ENCODE results near the gene MOCS1. TPM values are rescaled to one million over a fixed set of nuclear protein-coding genes. Genes with fewer than 3 reads are reported as not detected.

Gene MOCS1
- total RNA-seq, 2 experiments from 2014 or later = 2.0 to 2.7 TPM

DNA sequence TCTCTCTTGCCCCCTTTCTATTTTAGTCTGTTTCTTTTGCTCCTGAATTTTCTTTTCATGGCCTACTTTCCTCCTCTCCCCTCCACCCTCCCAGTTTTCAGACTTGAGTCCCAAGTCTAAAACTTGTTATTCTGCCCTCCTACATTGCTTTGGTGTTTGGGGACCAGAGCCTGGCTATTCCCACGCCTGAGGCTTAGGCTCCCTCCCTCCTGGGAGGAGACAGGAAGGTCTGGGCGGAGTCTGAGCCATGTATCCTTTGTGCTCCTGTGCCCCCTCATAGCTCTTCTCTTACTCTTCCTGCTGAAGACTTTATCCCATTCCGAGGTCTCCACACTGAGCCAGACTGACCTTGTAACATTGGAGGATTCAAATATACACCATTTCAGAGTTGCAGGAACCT is 72.6 kb downstream of the MOCS1 start:
- no peak for DNase-seq
- Mint-ChIP-seq H3K4me1 (ENCODE audit: low read depth) (no peaks in the 10 kb centered on the region), H3K27me3 (peaks cover 41% of the 10 kb centered on the region), H3K36me3 (ENCODE audit: low read depth) (no peaks in the 10 kb centered on the region), H3K9me3 (no peaks in the 10 kb centered on the region), H3K27ac (no peak overlapping the region), H3K4me3 (no peak overlapping the region)
- Histone ChIP-seq H3K9me3 (ENCODE audit: control insufficient read depth in 1 of 2, insufficient read depth in 1 of 2, low read length in 2 of 2) (no peaks in the 10 kb centered on the region), H3K36me3 (ENCODE audit: insufficient read depth, low read length) (no peaks in the 10 kb centered on the region), H3K4me3 (ENCODE audit: low read length) (no peak overlapping the region), H3K27me3 (ENCODE audit: control insufficient read depth in 1 of 2, insufficient read depth in 2 of 2, low read length in 2 of 2) (no peaks in the 10 kb centered on the region), H3K4me1 (ENCODE audit: insufficient read depth, low read length) (no peaks in the 10 kb centered on the region), H3K27ac (ENCODE audit: low read depth in 1 of 2, low read length in 2 of 2) (no peak overlapping the region)
- TF ChIP-seq, protein P1, sequence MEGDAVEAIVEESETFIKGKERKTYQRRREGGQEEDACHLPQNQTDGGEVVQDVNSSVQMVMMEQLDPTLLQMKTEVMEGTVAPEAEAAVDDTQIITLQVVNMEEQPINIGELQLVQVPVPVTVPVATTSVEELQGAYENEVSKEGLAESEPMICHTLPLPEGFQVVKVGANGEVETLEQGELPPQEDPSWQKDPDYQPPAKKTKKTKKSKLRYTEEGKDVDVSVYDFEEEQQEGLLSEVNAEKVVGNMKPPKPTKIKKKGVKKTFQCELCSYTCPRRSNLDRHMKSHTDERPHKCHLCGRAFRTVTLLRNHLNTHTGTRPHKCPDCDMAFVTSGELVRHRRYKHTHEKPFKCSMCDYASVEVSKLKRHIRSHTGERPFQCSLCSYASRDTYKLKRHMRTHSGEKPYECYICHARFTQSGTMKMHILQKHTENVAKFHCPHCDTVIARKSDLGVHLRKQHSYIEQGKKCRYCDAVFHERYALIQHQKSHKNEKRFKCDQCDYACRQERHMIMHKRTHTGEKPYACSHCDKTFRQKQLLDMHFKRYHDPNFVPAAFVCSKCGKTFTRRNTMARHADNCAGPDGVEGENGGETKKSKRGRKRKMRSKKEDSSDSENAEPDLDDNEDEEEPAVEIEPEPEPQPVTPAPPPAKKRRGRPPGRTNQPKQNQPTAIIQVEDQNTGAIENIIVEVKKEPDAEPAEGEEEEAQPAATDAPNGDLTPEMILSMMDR (IDR thresholded peaks at IDR 0.05) = no peak
- no peak for ATAC-seq (ENCODE audit: poor library complexity)
- CTCF ChIA-PET = no interaction called here
- intact Hi-C loops (cut with DNase I, micrococcal nuclease) = loop anchor here in 1 of 2 experiments (10.0 kb wide), 1 partner anchor 1173 kb away; the partner anchor contains the start of gene UNC5CL
- POLR2A ChIA-PET = no interaction called here

DNA sequence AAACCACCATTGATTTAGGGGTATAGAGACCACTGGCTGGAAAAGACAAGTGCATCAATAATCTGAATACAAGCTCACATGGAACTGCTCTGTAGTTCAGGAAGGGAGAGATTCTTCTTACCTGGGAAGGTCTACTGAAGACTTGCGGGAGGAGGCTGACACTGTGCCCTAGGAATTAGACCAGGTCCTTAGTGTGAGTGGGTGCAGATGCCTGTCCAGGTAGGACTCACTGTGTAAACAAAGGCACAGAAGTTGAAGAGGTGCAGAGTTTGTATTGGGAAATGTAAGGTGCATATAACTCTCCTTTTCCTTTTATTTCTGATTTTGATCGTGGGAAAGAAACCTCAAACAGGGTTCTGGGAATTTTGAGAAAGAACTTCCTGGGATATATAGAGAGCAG is 75.2 kb downstream of the MOCS1 start:
- Mint-ChIP-seq H3K27ac (no peak overlapping the region), H3K4me3 (no peak overlapping the region), H3K9me3 (no peaks in the 10 kb centered on the region), H3K36me3 (ENCODE audit: low read depth) (no peaks in the 10 kb centered on the region), H3K27me3 (peaks cover 46% of the 10 kb centered on the region), H3K4me1 (ENCODE audit: low read depth) (no peaks in the 10 kb centered on the region)
- no peaks in the 10 kb centered on the region for H3K9me3 ChIP-seq (ENCODE audit: control insufficient read depth in 1 of 2, insufficient read depth in 1 of 2, low read length in 2 of 2)
- no peaks in the 10 kb centered on the region for H3K4me1 ChIP-seq (ENCODE audit: insufficient read depth, low read length)
- POLR2A ChIA-PET = no interaction called here
- CTCF ChIA-PET = no interaction called here
- H3K27me3 ChIP-seq (ENCODE audit: control insufficient read depth in 1 of 2, insufficient read depth in 2 of 2, low read length in 2 of 2) = peaks cover 0 to 3% of the 10 kb centered on the region in 2 experiments
- DNase-seq = no peak
- TF ChIP-seq, protein P1 (IDR thresholded peaks at IDR 0.05) = no peak
- no peaks in the 10 kb centered on the region for H3K36me3 ChIP-seq (ENCODE audit: insufficient read depth, low read length)
- no peak overlapping the region for H3K4me3 ChIP-seq (ENCODE audit: low read length)
- ATAC-seq (ENCODE audit: poor library complexity) = no peak
- H3K27ac ChIP-seq (ENCODE audit: low read depth in 1 of 2, low read length in 2 of 2) = no peak overlapping the region
- intact Hi-C loops (cut with DNase I, micrococcal nuclease) = no loop called here

- intact Hi-C loops (cut with DNase I, micrococcal nuclease) = no loop called here
- H3K9me3 Mint-ChIP-seq = no peaks in the 10 kb centered on the region
- Histone ChIP-seq H3K4me3 (ENCODE audit: low read length) (no peak overlapping the region), H3K9me3 (ENCODE audit: control insufficient read depth in 1 of 2, insufficient read depth in 1 of 2, low read length in 2 of 2) (no peaks in the 10 kb centered on the region), H3K36me3 (ENCODE audit: insufficient read depth, low read length) (no peaks in the 10 kb centered on the region), H3K27ac (ENCODE audit: low read depth in 1 of 2, low read length in 2 of 2) (no peak overlapping the region), H3K4me1 (ENCODE audit: insufficient read depth, low read length) (no peaks in the 10 kb centered on the region), H3K27me3 (ENCODE audit: control insufficient read depth in 1 of 2, insufficient read depth in 2 of 2, low read length in 2 of 2) (peaks cover 0 to 3% of the 10 kb centered on the region in 2 experiments)
- no peaks in the 10 kb centered on the region for H3K36me3 Mint-ChIP-seq (ENCODE audit: low read depth)
- H3K4me3 Mint-ChIP-seq = no peak overlapping the region
- POLR2A ChIA-PET = no interaction called here
- DNase-seq (no peak), ATAC-seq (ENCODE audit: poor library complexity) (no peak)
- CTCF ChIA-PET = no interaction called here
- H3K27ac Mint-ChIP-seq = no peak overlapping the region
- TF ChIP-seq, protein P1 (IDR thresholded peaks at IDR 0.05) = no peak
- peaks cover 35% of the 10 kb centered on the region for H3K27me3 Mint-ChIP-seq
- no peaks in the 10 kb centered on the region for H3K4me1 Mint-ChIP-seq (ENCODE audit: low read depth)
Observed at GRCh38 chr6:39855356-39855995, 78.8 kb downstream of the MOCS1 start.

Other genes with a start within 250 kb of the MOCS1 start
- not detected for gene KIF6, start 209.1 kb downstream of the MOCS1 start, total RNA-seq
- gene DAAM2, start 142.1 kb downstream of the MOCS1 start, total RNA-seq = not detected

All from CD4-positive, alpha-beta T cell (primary cell).